Stimulated activated CD4-positive, alpha-beta T cell treated with anti-CD3 and anti-CD28 coated beads, Interleukin-2, amount 100 ng/mL, for 24 hours (primary cell): ENCODE measurements around the gene SLC5A10.
"Not testable (repeated sequence)": the region's sequence is repeated elsewhere in the genome, so short reads cannot be mapped to it uniquely, and the experiment has no call there.

Experiments used
- DNase-seq, 2 donors: peaks; one replicate each; pipeline ENCODE4 v3.0.0-alpha.2; 2020

The SLC5A10 gene

DNA sequence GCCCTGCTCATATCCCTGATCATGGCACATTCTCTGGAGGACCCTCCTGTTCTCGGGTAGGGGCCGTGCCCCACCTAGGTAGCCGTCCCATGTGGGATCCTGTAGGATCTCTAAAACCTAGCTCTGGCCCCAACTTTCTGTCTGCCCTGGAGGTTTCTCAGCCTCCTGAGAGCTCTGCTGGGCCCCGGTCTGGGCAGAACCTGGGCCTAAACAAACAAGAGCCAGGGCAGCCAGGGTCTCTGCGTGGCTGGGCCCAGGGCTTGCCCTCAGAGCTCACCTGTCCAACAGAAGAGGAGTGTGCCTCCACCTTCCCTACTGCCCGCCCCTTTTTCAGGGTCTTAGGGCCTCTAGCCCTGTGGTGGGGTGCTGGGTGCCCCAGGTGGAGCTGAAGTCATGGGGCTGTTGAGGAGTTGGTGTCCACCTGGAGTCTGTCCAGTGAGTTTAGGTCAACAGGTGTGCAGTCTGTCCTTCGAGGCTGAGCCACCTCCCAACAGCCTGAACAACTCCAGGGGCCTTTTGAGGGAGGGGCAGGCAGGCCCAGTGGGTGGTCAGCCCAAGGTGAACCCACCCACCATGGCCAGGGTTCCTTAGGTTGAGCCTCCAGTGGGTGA lies 69.2 kb downstream of the SLC5A10 start:
- DNase-seq: not testable (repeated sequence)

DNA sequence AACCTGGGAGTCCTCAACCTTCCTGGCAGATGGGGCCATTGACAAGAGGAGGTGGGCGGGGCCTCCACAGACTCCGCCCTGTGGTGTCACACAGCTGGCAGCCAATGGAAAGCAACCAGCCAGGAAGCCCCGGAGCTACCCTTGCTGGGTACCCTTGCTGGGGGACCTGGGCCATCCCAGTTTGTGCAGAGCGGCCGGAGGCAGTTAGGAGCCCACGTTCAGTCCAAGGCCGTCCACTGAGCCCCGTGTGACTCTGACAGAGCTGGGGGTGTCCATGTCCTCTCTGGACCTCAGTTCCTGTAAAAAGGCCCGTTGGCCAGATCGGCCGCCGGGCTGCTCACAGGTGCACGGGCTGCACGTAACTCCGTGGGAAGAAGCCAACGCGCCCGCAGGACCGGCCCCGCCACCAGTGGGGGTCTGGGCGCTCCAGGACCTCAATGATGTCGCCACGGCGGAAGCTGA lies 69.7 kb downstream of the SLC5A10 start:
- DNase-seq: peak; percentile 51 to 67

DNA sequence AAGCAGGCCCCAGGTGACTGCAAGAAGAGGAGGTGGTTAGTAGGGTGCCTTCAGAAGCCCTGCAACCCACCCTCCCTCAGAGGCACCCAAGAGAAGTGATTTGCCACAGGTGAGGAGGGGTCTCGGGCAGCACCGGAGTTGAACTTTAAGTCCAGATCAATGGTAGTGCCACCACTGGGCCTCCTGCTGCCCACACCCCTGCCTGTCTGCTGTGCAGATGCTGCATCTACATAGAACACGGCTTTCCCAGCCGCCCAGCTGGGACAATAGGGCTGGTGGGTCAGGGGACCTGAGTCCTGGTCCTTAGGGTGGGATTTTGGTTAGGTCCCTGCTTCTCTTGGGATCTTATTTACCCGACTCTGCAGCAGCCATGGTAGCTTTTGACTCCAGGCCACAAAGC lies 70.2 kb downstream of the SLC5A10 start:
- DNase-seq: no peak

DNA sequence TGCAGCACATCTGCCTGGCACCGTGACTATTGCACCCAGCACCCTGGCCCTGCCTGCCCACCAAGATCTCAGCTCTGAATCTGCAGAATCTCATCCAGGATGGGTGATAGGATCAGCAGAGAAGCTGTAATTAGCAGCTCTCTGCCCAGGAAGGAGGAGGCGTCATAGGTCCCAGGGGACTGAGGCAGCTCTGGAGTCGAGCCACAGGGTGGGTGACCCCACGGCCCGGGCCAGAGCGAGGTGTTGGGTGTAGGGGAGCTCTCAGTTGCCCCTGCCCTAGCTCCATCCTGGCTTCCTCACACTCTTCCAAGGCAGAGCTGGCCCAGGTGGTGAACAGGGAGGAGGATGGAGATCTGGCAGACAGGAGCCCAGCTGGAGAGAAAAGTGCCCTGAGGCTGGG lies 70.8 kb downstream of the SLC5A10 start:
- DNase-seq: no peak

DNA sequence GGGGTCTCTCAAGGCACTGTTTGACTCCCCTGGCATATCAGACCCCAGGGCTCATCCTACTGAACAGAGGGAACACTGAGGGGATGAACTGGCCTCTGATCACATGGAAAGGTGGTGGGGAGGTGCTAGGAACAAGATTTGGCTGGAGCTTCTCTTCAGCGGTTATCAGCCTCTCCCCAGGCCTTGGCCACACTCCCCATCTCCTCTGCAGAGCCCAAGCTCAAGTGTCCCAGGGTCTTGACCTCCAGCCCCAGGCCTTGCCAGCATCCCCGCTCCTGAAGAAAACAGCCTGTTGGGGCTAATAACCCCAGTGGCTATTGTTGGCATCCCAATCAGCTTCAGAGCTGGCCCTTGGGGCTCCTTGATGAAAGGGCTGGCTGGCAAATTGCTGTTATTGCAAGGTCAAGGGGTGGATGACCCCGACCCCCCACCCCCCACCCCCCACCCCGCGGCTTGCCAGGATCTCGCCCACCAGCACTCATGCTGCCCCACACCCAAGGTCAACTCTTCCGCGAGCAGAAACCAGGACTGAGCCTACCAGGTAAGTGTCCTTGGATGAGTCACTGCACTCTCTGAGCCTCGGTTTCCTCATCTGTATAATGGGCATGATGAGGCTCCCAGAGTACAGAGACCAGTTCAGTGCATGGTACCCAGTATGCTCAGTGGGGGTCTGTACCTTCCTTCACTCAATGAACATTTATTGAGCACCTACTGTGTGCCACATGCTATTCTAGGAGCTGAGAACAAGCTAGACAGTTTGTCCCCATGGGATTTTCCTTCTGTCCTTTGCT lies 71.4 kb downstream of the SLC5A10 start:
- DNase-seq: no peak

DNA sequence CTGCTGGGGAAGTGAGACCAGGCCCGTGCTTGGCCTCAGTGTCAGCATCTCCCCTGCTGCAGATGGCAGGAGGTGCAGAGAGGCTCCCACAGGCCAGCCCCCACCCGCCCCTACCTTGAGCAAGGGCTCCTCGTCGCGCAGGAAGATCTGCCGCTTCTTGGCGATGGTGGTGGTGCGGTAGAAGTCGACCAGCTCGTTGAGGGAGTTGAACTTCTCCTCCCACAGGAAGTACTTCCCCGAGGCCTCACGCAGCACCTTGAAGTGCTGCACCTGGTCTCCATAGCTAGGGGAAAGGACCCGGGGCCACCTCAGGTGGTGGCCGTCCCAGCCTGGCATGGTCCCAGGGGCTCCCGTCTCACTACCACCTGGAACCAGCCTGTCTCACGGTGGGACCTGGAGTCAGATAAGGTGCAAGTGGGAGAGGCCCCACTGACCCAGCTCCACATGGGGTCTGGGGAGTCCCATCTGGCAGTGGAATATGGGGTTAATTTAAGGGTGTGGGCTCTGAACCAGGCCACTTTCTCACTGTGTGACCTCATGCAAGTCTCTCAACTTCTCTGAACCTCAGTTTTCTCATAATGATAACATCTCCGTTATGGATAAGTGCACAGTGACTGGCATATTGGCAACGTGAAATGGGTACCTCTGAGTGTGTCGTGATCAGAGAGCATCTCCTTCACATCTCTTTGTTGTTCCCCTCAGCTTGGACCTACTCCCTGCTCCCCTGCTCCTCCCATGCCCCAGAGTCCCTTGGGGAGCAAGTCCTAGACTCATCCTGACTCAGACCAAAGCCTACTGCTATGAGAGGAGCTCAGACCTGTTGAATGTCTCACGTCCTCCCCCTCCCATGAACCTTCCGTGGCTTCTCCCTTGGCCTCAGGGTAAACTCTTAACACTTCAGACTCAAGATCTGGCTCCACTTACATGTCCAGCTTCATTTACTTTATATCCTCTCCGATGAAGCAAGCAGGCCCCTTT lies 72.4 kb downstream of the SLC5A10 start:
- DNase-seq: no peak

DNA sequence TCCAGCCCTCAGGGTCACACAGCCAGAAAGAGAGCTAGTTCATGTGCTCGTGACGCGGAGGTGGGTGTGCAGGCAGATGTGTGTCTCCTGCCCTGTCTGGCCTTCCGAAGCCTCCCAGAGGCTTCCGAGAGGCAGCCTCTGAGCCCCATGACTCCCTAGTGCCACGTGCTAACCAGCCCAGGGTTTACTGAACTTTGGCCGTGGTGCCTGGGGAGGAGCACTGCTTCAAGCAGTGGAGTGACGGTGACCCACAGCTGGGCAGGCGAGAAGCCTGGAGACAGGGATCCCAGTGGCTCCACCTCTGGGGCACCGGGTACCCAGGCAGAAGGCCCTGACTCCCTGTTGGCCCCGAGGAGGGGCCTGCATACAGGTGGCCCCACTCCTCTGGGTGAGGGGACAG lies 76.7 kb downstream of the SLC5A10 start:
- not testable (repeated sequence) for DNase-seq

DNA sequence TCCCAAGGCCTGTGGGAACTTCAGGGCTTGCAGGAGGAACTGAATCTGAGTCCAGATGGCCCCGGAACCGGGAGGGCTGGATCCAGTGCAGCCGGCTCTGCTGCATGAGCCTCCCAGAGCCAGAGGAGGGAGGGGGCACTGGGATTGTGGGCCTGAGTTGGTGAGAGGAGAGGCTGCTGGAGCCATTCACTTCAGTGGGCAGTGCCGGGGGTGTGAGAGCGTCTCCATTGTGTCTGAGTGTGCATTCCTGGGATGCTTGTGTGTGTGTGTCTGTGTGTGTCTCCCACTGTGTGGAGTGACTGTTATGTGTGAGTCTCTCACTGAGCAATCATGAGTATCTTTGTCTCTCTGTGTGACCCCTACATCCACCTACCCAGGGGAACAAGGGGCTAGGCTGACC lies 77.8 kb downstream of the SLC5A10 start:
- not testable (repeated sequence) for DNase-seq

DNA sequence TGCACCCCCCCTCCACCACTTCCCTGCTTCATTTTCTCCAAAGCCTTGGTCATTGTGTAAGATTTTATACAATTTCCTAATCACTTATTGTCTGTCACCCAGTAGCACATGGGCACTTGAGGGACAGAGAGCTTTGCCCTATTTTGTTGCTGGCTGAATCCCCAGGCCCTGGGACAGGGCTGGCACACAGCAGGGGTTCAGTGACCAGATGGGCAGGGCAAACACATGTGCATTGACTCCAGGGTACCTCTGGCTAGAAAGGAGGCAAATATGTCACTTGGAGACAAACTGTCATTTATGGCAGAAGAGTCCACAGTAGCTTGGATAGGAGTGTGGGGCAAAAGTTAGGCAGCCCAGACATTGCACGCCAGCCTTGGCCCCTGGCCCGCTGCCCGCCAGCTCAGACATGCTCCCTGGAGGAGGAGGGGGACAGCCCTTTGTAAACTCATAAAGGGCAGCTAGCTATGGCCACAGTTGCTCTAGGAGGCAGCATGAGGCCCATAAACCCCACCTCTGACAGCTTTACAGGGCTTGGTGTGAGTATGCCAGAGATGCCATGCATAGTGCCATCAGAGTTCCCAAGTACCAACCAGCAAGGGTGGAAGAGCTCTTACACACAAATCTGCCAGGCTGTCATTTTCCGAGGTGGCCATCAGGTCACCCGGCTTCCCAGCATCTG lies 78.9 kb downstream of the SLC5A10 start:
- not testable (repeated sequence) for DNase-seq

DNA sequence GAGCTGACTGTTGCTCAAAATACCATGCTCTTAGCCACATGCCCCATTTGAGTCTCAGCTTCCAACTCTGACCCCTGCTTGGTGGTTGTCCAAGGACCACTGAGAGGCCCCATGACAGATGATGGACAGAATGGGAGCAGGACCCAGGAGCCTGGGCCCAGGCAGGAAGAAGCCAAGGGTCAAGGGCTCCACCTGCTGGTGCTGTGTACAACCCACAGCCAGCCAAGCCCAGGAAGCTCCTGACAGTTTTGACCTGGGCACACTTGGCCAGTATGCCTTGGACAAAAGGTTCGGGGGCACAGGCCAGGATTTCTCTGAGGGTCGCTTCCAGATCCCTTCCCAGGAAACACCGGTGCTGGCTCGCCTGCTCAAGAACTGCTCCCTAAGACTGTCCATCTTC lies 79.8 kb downstream of the SLC5A10 start:
- peak; percentile 61 to 68 for DNase-seq

DNA sequence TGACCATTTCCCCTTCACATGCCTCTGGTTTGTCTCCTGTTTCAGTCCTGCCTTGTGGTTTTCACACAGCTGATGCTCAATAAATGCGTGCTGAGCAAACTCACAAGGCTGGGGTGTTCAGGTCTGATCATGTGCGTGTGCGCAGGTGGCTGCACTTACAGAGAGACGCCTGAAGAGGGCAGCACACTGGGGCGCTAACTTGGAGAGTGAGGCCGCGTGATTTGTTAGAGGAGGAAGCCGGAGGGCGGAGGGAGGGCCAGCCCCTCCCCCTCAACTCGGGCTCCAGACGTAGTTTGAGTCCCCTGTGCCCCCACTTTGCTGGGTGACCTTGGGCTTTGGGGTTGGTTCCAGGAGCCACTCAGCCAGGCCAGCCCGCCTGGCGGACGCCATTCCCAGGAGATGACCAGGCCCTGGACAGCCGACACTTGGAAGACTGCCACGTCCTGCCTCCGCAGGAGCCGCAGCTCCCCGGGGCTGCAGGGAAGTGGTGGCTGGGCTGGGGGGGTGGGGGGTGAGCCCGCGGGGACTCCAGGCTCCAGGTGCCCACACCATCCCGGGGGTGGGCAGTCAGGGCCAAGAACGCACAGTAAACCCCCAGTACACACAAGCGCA lies 80.5 kb downstream of the SLC5A10 start:
- not testable (repeated sequence) for DNase-seq

DNA sequence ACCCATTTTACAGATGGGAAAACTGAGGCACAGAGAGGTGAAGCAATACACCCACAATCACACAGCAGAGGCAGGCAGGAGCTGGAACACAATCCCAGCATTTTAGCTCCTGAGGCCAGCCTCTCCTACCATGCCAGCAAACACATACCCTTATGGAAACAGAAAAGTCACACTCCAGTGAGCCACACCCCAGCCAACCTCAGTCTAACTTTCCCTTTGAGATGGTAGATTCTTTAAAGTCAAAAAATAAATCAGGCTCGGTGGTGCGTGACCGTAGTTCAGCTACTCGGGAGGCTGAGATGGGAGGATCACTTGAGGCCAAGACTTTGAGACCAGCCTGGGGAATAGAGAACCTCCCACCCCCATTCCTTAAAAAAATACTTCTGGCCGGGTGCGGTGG lies 84.2 kb downstream of the SLC5A10 start:
- not testable (repeated sequence) for DNase-seq

DNA sequence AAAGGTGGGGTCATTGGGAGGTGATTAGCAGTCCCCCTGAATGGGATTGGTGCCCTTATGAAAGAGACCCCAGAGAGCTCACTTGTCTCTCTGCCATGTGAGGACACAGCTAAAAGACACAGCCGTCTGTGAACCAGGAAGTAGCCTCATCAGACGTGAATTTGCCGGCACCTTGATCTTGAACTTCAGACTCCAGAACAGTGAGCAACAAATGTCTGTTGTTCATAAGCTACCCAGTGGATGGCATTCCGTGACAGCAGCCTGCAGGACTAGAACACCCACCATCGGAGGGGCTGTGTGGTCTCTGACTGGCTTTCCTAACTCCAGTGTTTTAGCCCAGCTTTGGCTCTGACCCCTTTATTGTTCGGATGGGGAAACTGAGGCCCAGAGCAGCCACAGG lies 85.6 kb downstream of the SLC5A10 start:
- not testable (repeated sequence) for DNase-seq

DNA sequence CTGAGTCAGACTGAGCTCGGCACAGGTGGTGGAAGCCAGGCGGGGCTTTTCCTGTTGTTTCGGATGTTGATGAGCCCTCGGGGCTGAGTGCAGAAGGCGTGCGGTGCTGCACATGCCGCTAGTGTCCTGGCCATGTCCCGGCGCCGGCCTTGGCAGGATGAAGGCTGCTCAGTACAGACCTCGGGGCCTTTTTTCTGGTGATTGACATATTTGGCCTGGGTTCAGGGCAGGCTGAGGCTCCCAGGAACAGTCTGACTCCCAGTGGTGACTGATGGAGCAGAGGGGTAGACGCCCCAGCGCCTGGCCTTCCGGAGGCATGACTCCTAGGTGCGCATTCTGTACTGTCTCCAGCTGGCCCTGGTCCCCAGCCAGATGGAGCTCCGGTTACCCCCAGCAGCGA lies 86.0 kb downstream of the SLC5A10 start:
- not testable (repeated sequence) for DNase-seq

DNA sequence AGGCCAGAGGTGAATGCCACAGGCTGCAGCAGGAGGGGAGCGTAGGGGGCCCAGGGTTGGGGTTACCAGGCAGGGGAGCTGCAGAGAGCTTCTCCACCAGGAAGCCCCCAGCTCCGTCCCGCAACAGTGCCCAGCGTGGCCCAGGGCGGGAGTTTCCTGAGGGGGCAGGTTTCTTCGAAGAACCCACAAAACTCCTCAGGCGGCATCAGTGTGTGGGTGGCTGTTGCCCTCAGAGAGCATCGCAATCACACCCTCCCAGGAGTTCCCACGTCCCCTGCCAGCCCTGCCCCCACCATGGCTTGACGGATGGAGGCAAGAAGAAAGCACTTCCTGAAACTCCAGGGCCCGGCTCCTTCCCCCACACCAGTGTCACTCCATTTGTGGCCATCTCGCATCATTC lies 86.8 kb downstream of the SLC5A10 start:
- DNase-seq: not testable (repeated sequence)

DNA sequence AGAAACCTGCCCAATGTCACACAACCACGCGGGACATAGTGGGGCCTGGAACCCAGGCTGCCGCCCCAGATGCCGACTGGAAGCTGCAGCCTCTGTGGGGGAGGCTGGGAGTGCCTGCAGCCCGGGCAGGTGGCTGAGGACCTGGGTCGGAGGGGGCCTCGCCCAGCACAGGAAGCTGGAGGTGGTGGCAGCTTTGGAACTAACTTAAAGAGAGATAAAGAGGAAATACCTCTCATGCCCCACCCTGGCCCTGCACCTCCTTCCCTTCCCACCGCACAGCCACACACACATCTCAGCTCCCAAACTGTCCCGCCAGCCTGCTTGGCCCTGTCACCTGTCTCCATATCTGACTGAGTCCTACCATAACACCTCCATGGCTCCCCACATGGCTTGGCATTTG lies 88.4 kb downstream of the SLC5A10 start:
- DNase-seq: not testable (repeated sequence)

DNA sequence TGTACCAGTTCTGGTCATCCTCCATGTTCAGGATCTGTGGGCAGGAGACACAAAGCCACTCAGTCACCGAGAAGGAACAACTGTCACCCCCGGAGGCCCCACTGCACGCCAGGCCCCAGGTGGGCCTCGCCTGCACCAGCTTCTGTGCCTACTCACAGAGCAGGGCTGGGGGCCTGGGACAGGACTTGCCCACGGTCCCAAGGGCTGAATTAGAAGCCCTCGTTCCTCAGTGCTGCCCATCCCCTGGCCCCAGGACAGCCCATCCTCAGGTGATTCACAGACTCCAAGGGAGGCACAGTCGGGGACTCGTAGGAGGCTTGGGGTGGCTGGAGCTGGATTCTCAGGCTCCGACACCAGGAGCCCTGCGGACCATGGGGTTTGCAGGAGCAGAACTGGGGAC lies 89.9 kb downstream of the SLC5A10 start:
- not testable (repeated sequence) for DNase-seq

DNA sequence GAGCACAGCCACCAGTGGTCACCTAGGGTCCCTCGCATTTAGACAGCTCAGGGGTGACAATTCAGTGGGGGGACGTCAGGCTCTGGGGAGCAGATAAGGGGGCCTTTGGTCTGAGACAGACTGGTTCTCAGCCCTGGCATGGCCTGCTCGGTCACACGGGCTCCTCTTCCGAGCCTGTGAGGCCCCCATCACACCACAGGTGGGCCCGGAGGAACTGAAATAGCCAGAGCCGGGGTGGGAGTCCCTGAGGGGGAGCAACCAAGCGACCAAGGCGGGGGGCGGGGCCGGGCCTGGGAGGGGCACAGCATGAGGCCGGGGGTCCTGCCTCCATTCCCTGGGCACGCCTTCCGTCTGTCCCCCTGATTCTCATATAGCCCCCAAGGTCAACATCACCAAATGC lies 90.4 kb downstream of the SLC5A10 start:
- DNase-seq: not testable (repeated sequence)

DNA sequence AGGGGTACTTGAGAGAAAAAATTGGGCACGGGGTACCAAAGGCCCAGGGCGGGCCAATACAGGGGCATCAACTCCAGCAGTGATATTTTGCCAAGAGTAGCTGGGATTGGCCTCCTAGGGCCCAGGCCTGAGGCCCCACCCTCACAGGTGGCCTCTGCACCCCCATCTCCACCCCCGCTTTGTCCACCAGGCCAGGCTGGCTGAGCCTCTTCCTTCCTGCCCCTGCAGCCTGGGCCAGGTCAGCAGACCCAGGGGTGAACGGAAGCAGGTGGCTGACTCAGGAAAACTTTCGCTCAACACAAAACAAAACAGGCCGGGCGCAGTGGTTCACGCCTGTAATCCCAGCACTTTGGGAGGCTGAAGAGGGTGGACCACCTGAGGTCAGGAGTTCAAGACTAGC lies 91.1 kb downstream of the SLC5A10 start:
- DNase-seq: not testable (repeated sequence)

DNA sequence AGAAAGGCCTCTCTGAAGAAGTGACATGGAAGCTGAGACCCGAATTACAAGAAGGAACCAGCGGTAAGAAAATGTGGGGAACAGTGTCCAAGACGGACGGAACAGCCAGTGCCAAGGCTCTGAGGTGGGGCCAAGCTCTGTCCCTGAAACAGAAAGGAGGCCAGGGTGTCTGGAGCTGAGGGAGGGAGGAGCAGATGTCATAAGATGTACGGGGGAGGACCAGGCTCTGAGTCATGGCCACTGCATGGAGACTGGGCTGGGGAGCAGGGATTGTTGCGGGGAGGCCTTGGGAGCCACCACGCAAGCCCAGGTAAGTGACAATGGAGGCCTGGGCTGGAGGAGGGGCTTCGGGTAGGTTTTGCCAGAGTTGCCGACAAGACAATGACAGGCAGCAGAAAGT lies 92.7 kb downstream of the SLC5A10 start:
- DNase-seq: not testable (repeated sequence)

DNA sequence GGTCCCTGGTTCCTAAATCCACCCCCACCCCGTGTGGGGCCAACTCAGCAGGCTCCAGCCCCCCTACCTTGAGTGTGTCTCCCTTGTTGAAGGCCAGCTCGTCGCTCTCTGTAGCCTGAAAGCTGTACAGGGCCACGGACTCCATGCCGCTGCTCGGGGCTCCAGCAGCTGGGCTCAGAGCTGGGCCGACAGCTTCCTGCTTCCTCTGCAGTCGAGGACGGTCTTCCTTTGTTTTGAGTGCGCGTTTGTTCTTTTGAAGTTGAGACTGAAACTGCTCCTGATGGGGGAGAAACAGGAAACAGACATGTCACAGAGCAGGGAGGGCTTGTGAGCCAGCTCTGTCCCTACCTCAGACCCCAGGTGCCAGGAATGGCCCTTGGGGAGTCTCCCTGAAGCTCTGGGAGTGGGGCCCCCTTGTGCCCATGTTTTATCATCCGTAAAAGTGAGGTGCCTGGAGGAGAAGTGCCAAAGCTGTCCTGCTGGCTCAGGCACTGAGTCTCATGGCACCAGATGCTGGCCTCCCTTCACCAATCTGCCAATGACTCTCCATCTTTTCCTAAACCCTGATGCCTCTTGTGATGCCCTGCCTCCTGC lies 94.9 kb downstream of the SLC5A10 start, which contains the start of gene GRAP:
TSS of gene GRAP (minus strand) at position 176 of the 594 bp plus-strand sequence. CDS start at position 145, 31 bp downstream.
- not testable (repeated sequence) for DNase-seq
